ENCODE results near the gene PODNL1.

GRCh38 chr19:13934785-13935109 lies 3.5 kb downstream of the PODNL1 start:
- no peak for TF ChIP-seq CTCF (IDR thresholded peaks at IDR 0.05)
- no peak for TF ChIP-seq POLR2A (IDR thresholded peaks at IDR 0.05)
